ACC112 (cell line): ENCODE measurements around the gene NTSR2.

Experiments used
- H2AFZ ChIP-seq: fragments of 200-600 bp; sonication (generic); one replicate; pipeline ENCODE4 v1.6.0; 2017; ENCODE audit warnings: antibody characterized with exemption, low read length; ENCODE audit not compliant: unreplicated experiment
- H3K27ac ChIP-seq: fragments of 200-600 bp; sonication (generic); 2 replicates; pipeline ENCODE4 v1.5.1; 2014; ENCODE audit warnings: low read depth, mild to moderate bottlenecking, antibody characterized with exemption, low read length, moderate library complexity
- H3K27me3 ChIP-seq: fragments of 200-600 bp; sonication (generic); 2 replicates; pipeline ENCODE4 v1.6.1; 2014; ENCODE audit warnings: mild to moderate bottlenecking, antibody characterized with exemption, low read length, moderate library complexity, mixed read lengths; ENCODE audit not compliant: insufficient read depth
- H3K36me3 ChIP-seq: fragments of 200-600 bp; sonication (generic); 2 replicates; pipeline ENCODE4 v1.6.1; 2016; ENCODE audit warnings: mild to moderate bottlenecking, antibody characterized with exemption, low read length, moderate library complexity, mixed read lengths; ENCODE audit not compliant: insufficient read depth
- H3K4me1 ChIP-seq: fragments of 200-600 bp; sonication (generic); one replicate; pipeline ENCODE4 v1.6.1; 2016; ENCODE audit warnings: low read length, mixed read lengths; ENCODE audit not compliant: insufficient read depth, unreplicated experiment, control insufficient read depth
- H3K4me3 ChIP-seq: fragments of 200-600 bp; sonication (generic); 2 replicates; pipeline ENCODE4 v1.5.1; 2014; ENCODE audit warnings: mild to moderate bottlenecking, low read depth, low read length
- H3K79me2 ChIP-seq: fragments of 200-600 bp; sonication (generic); one replicate; pipeline ENCODE4 v1.6.0; 2016; ENCODE audit warnings: low read length; ENCODE audit not compliant: control insufficient read depth, unreplicated experiment, insufficient read depth

The NTSR2 gene

GRCh38 chr2:11624893-11625292, 45.1 kb downstream of the NTSR2 start:
- Histone ChIP-seq H3K4me1 (no peaks in the 10 kb centered on the region), H3K27me3 (no peaks in the 10 kb centered on the region), H3K79me2 (no peaks in the 10 kb centered on the region), H3K36me3 (peaks cover 9% of the 10 kb centered on the region; the same call in 1 of the 2 replicates), H2AFZ (no peak overlapping the region), H3K27ac (no peak overlapping the region), H3K4me3 (no peak overlapping the region)

- H3K79me2 ChIP-seq: no peaks in the 10 kb centered on the region
- no peak overlapping the region for H3K4me3 ChIP-seq
- no peaks in the 10 kb centered on the region for H3K4me1 ChIP-seq
- H2AFZ ChIP-seq: no peak overlapping the region
- peaks cover 9% of the 10 kb centered on the region; the same call in 1 of the 2 replicates for H3K36me3 ChIP-seq
- no peak overlapping the region for H3K27ac ChIP-seq
- no peaks in the 10 kb centered on the region for H3K27me3 ChIP-seq
These were observed 47.4 kb downstream of the NTSR2 start for GRCh38 chr2:11622611-11623010.

GRCh38 chr2:11621410-11621809, 48.6 kb downstream of the NTSR2 start:
- Histone ChIP-seq H3K79me2 (no peaks in the 10 kb centered on the region), H3K4me3 (no peak overlapping the region), H3K27ac (no peak overlapping the region), H3K36me3 (no peaks in the 10 kb centered on the region), H3K27me3 (no peaks in the 10 kb centered on the region), H3K4me1 (no peaks in the 10 kb centered on the region), H2AFZ (no peak overlapping the region)

DNA sequence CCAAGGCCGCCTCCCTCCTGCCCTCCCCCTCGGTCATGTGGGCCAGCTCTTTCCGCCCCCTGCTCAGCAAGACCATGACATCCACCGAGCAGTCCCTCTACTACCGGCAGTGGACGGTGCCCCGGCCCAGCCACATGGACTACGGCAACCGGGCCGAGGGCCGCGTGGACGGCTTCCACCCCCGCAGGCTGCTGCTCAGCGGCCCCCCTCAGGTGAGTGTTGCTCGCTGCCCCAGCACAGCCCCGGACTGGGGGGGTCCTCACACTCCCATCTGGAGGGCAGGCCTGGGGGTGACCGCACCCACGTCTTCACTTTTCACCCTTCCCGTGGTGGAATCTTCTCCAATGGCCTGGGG, 51.3 kb downstream of the NTSR2 start:
- Histone ChIP-seq H3K4me3 (no peak overlapping the region), H3K27ac (no peak overlapping the region), H2AFZ (no peak overlapping the region), H3K79me2 (no peaks in the 10 kb centered on the region), H3K27me3 (no peaks in the 10 kb centered on the region), H3K36me3 (no peaks in the 10 kb centered on the region), H3K4me1 (no peaks in the 10 kb centered on the region)

- H3K79me2 ChIP-seq: no peaks in the 10 kb centered on the region
- H3K36me3 ChIP-seq: no peaks in the 10 kb centered on the region
- no peaks in the 10 kb centered on the region for H3K4me1 ChIP-seq
- no peak overlapping the region for H3K4me3 ChIP-seq
- no peaks in the 10 kb centered on the region for H3K27me3 ChIP-seq
- no peak overlapping the region for H3K27ac ChIP-seq
- no peak overlapping the region for H2AFZ ChIP-seq
These were observed 51.8 kb downstream of the NTSR2 start for GRCh38 chr2:11617984-11618707.

- H3K4me1 ChIP-seq: peaks cover 2% of the 10 kb centered on the region
- no peaks in the 10 kb centered on the region for H3K36me3 ChIP-seq
- no peak overlapping the region for H2AFZ ChIP-seq
- no peak overlapping the region for H3K4me3 ChIP-seq
- no peaks in the 10 kb centered on the region for H3K79me2 ChIP-seq
- H3K27me3 ChIP-seq: no peaks in the 10 kb centered on the region
- no peak overlapping the region for H3K27ac ChIP-seq
These were observed 52.5 kb downstream of the NTSR2 start for GRCh38 chr2:11617527-11617926.

- H3K27me3 ChIP-seq: no peaks in the 10 kb centered on the region
- H2AFZ ChIP-seq: no peak overlapping the region
- peaks cover 6% of the 10 kb centered on the region for H3K4me1 ChIP-seq
- no peaks in the 10 kb centered on the region for H3K79me2 ChIP-seq
- H3K36me3 ChIP-seq: no peaks in the 10 kb centered on the region
- no peak overlapping the region for H3K4me3 ChIP-seq
- H3K27ac ChIP-seq: no peak overlapping the region
These were observed 53.1 kb downstream of the NTSR2 start for GRCh38 chr2:11616851-11617415.

DNA sequence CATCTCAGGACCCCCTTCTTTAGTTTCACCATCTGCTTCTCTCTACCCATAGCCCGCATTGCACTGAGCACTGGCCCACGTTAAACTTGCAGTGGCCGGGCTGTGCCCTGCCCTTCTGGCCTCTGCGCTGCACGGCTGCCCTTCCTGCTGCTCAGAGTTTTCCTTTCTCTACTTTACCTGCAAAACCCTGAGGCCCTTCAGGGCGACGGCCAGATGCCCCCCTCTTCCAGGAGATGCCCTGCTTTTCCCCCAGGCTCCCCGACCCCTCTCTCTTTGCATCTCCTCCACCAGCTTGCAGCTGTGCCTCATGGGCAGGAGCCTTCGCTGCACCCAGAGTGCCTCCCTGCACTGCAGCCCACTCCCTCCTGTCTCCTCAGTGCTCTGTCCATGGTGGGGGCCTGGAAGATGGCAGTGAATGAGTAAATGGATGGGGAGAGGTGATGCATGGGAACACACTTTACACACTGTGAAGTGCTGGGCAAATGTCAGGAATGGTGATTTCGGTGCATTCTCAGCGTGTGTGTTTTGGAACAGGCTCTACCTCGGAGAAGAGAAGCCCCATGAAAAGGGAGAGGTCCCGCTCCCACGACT, 53.8 kb downstream of the NTSR2 start:
- no peaks in the 10 kb centered on the region for H3K79me2 ChIP-seq
- H3K27ac ChIP-seq: no peak overlapping the region
- no peaks in the 10 kb centered on the region for H3K36me3 ChIP-seq
- H2AFZ ChIP-seq: no peak overlapping the region
- H3K27me3 ChIP-seq: no peaks in the 10 kb centered on the region
- H3K4me3 ChIP-seq: no peak overlapping the region
- peaks cover 6% of the 10 kb centered on the region for H3K4me1 ChIP-seq

- Histone ChIP-seq H3K27ac (no peak overlapping the region), H3K79me2 (no peaks in the 10 kb centered on the region), H3K4me3 (no peak overlapping the region), H3K27me3 (no peaks in the 10 kb centered on the region), H2AFZ (no peak overlapping the region), H3K4me1 (peaks cover 6% of the 10 kb centered on the region), H3K36me3 (no peaks in the 10 kb centered on the region)
These were observed 54.8 kb downstream of the NTSR2 start for GRCh38 chr2:11615209-11615608.

DNA sequence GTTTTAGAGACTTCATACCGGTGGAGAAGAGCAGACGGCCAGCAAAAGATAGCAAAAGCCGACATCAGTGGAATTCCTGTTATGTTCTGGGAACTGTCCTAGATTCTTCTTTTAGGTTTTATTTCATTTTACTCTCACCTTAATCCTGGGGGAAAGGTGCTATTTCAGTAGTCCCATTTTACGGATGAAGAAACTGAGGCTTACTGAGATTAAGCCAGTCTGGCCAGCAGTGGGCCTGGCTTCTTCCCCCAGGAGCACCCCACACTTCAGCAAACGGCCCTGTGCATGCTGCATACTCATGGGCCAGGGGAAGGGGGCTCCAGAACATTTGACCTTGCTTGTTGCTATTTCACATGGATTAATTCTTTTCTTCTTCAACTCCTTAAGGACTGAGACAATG, 56.7 kb downstream of the NTSR2 start:
- H3K27ac ChIP-seq: no peak overlapping the region
- no peaks in the 10 kb centered on the region for H3K27me3 ChIP-seq
- peaks cover 6% of the 10 kb centered on the region for H3K4me1 ChIP-seq
- H2AFZ ChIP-seq: no peak overlapping the region
- H3K79me2 ChIP-seq: no peaks in the 10 kb centered on the region
- no peaks in the 10 kb centered on the region for H3K36me3 ChIP-seq
- H3K4me3 ChIP-seq: no peak overlapping the region
